ENCODE measurements around the gene MRI1. TPM values are rescaled to one million over a fixed set of nuclear protein-coding genes. Genes with fewer than 3 reads are reported as not detected.
"Not testable (repeated sequence)": the region's sequence is repeated elsewhere in the genome, so short reads cannot be mapped to it uniquely, and the experiment has no call there.

Gene MRI1
- total RNA-seq, result 39.9 TPM

- DNase-seq (ENCODE audit: low spot score) (peak; percentile 87), ATAC-seq (peak; percentile 90)
- intact Hi-C loops (cut with DNase I), result no loop called here
Observed at GRCh38 chr19:13764101-13764807, at the start of gene MRI1. Gene MRI1, plus strand, starts transcription at chr19:13764522. Its CDS starts 67 bp downstream, at chr19:13764589.

- DNase-seq (ENCODE audit: low spot score) (no peak), ATAC-seq (no peak)
- intact Hi-C loops (cut with DNase I), result no loop called here
Observed at GRCh38 chr19:13717194-13717643, 47.1 kb upstream of the MRI1 start.

GRCh38 chr19:13718733-13719132 lies 45.6 kb upstream of the MRI1 start:
- intact Hi-C loops (cut with DNase I), result no loop called here
- DNase-seq (ENCODE audit: low spot score), result no peak
- no peak for ATAC-seq

- no peak for ATAC-seq
- no peak for DNase-seq (ENCODE audit: low spot score)
- intact Hi-C loops (cut with DNase I), result loop anchor here (10.0 kb wide), 1 partner anchor 117 kb away; no protein-coding TSS in a partner anchor
Observed at GRCh38 chr19:13722146-13722545, 42.2 kb upstream of the MRI1 start.

GRCh38 chr19:13723206-13723605 lies 41.1 kb upstream of the MRI1 start:
- intact Hi-C loops (cut with DNase I), result loop anchor here (10.0 kb wide), 1 partner anchor 118 kb away; no protein-coding TSS in a partner anchor
- DNase-seq (ENCODE audit: low spot score), result no peak
- ATAC-seq, result no peak

- ATAC-seq, result no peak
- DNase-seq (ENCODE audit: low spot score), result no peak
- intact Hi-C loops (cut with DNase I), result loop anchor here (10.0 kb wide), 1 partner anchor 122 kb away; no protein-coding TSS in a partner anchor
Observed at GRCh38 chr19:13726323-13726722, 38.0 kb upstream of the MRI1 start.

- no peak for DNase-seq (ENCODE audit: low spot score)
- intact Hi-C loops (cut with DNase I), result loop anchor here (10.0 kb wide), 1 partner anchor 123 kb away; no protein-coding TSS in a partner anchor
- no peak for ATAC-seq
Observed at GRCh38 chr19:13727798-13728197, 36.5 kb upstream of the MRI1 start.

GRCh38 chr19:13729859-13730258 lies 34.5 kb upstream of the MRI1 start:
- DNase-seq (ENCODE audit: low spot score) (no peak), ATAC-seq (no peak)
- intact Hi-C loops (cut with DNase I), result loop anchor here (10.0 kb wide), 1 partner anchor 125 kb away; no protein-coding TSS in a partner anchor

- ATAC-seq (peak; percentile 100), DNase-seq (ENCODE audit: low spot score) (peak; percentile 98)
- intact Hi-C loops (cut with DNase I), result no loop called here
Observed at GRCh38 chr19:13731147-13731964, 33.0 kb upstream of the MRI1 start.

- DNase-seq (ENCODE audit: low spot score) (no peak), ATAC-seq (no peak)
- intact Hi-C loops (cut with DNase I), result no loop called here
Observed at GRCh38 chr19:13732337-13732736, 32.0 kb upstream of the MRI1 start.

- ATAC-seq (no peak), DNase-seq (ENCODE audit: low spot score) (no peak)
- intact Hi-C loops (cut with DNase I), result no loop called here
Observed at GRCh38 chr19:13734751-13735150, 29.6 kb upstream of the MRI1 start.

GRCh38 chr19:13738073-13738472 lies 26.2 kb upstream of the MRI1 start:
- ATAC-seq, result no peak

GRCh38 chr19:13741893-13742292 lies 22.4 kb upstream of the MRI1 start:
- intact Hi-C loops (cut with DNase I), result no loop called here
- DNase-seq (ENCODE audit: low spot score) (no peak), ATAC-seq (no peak)

More at GRCh38 chr19:13738073-13738472, 26.2 kb upstream of the MRI1 start:
- intact Hi-C loops (cut with DNase I), result no loop called here
- no peak for DNase-seq (ENCODE audit: low spot score)

GRCh38 chr19:13742756-13743155 lies 21.6 kb upstream of the MRI1 start:
- intact Hi-C loops (cut with DNase I), result no loop called here
- no peak for DNase-seq (ENCODE audit: low spot score)
- no peak for ATAC-seq

- no peak for ATAC-seq
- intact Hi-C loops (cut with DNase I), result no loop called here
- DNase-seq (ENCODE audit: low spot score), result no peak
Observed at GRCh38 chr19:13744174-13744573, 20.1 kb upstream of the MRI1 start.

- DNase-seq (ENCODE audit: low spot score), result no peak
- intact Hi-C loops (cut with DNase I), result no loop called here
- ATAC-seq, result no peak
Observed at GRCh38 chr19:13747098-13747453, 17.2 kb upstream of the MRI1 start.

- no peak for ATAC-seq
- DNase-seq (ENCODE audit: low spot score), result no peak
- intact Hi-C loops (cut with DNase I), result no loop called here
Observed at GRCh38 chr19:13748169-13748828, 16.0 kb upstream of the MRI1 start.

GRCh38 chr19:13751436-13751835 lies 12.9 kb upstream of the MRI1 start:
- ATAC-seq, result no peak
- intact Hi-C loops (cut with DNase I), result no loop called here
- no peak for DNase-seq (ENCODE audit: low spot score)

GRCh38 chr19:13753622-13754021 lies 10.7 kb upstream of the MRI1 start:
- intact Hi-C loops (cut with DNase I); ATAC-seq; DNase-seq (ENCODE audit: low spot score): not testable (repeated sequence)
